Stimulated activated CD4-positive, alpha-beta T cell treated with anti-CD3 and anti-CD28 coated beads, TNF-alpha, amount 100 ng/mL, for 24 hours (primary cell): ENCODE measurements around the gene USP17L29.
"Not testable (repeated sequence)": the region's sequence is repeated elsewhere in the genome, so short reads cannot be mapped to it uniquely, and the experiment has no call there.

ENCODE experiments used
- DNase-seq, 3 experiments: peaks; one replicate each; pipeline ENCODE4 v3.0.0-alpha.2; 2020; ENCODE audit warnings: low read depth in 3 of 3

The USP17L29 gene

GRCh38 chr4:9353338-9353737, at the start of gene USP17L29:
TSS of gene USP17L29 (plus strand) at chr4:9353638. CDS start at chr4:9353638, 0 bp downstream.
- DNase-seq: not testable (repeated sequence)

- not testable (repeated sequence) for DNase-seq
These were observed 29.2 kb upstream of the USP17L29 start for GRCh38 chr4:9324191-9324590.

GRCh38 chr4:9324865-9325264, 28.6 kb upstream of the USP17L29 start, which contains the start of gene USP17L24:
TSS of gene USP17L24 (plus strand) at chr4:9325165. CDS start at chr4:9325165, 0 bp downstream.
- not testable (repeated sequence) for DNase-seq

GRCh38 chr4:9329611-9330010, 23.8 kb upstream of the USP17L29 start, which contains the start of gene USP17L25:
TSS of gene USP17L25 (plus strand) at chr4:9329911. CDS start at chr4:9329911, 0 bp downstream.
- DNase-seq: not testable (repeated sequence)

GRCh38 chr4:9334358-9334757, 19.1 kb upstream of the USP17L29 start, which contains the start of gene USP17L26:
TSS of gene USP17L26 (plus strand) at chr4:9334658. CDS start at chr4:9334658, 0 bp downstream.
- not testable (repeated sequence) for DNase-seq

- not testable (repeated sequence) for DNase-seq
These were observed 14.3 kb upstream of the USP17L29 start, which contains the start of gene USP17L5 for GRCh38 chr4:9339103-9339502. TSS of gene USP17L5 (plus strand) at chr4:9339403. CDS start at chr4:9339403, 0 bp downstream.

GRCh38 chr4:9343848-9344247, 9.6 kb upstream of the USP17L29 start, which contains the start of gene USP17L27:
TSS of gene USP17L27 (plus strand) at chr4:9344148. CDS start at chr4:9344148, 0 bp downstream.
- DNase-seq: not testable (repeated sequence)

- not testable (repeated sequence) for DNase-seq
These were observed 4.8 kb upstream of the USP17L29 start, which contains the start of gene USP17L28 for GRCh38 chr4:9348593-9348992. TSS of gene USP17L28 (plus strand) at chr4:9348893. CDS start at chr4:9348893, 0 bp downstream.

GRCh38 chr4:9350866-9351265, 2.6 kb upstream of the USP17L29 start:
- not testable (repeated sequence) for DNase-seq

- not testable (repeated sequence) for DNase-seq
These were observed 9.4 kb downstream of the USP17L29 start, which contains the start of gene USP17L30 for GRCh38 chr4:9362829-9363228. TSS of gene USP17L30 (plus strand) at chr4:9363129. CDS start at chr4:9363129, 0 bp downstream.

GRCh38 chr4:9379881-9380280, 26.4 kb downstream of the USP17L29 start:
- DNase-seq: not testable (repeated sequence)

- DNase-seq: peak; percentile 24 to 58 (median 37)
These were observed 27.6 kb downstream of the USP17L29 start for GRCh38 chr4:9381012-9381534.

- no peak for DNase-seq
These were observed 30.7 kb downstream of the USP17L29 start for GRCh38 chr4:9384126-9384525.

GRCh38 chr4:9389001-9389400, 35.6 kb downstream of the USP17L29 start:
- DNase-seq: not testable (repeated sequence)
